SKM-1 treated with dmso at 0.1 percent for 144 hours (cell line): ENCODE measurements around the gene ZBTB49.

Experiments
- DNase-seq: peaks from one replicate; lab custom pipeline; 2025; ENCODE audit not compliant: unreplicated experiment; lab: John Stamatoyannopoulos, UW

ZBTB49 gene

DNA sequence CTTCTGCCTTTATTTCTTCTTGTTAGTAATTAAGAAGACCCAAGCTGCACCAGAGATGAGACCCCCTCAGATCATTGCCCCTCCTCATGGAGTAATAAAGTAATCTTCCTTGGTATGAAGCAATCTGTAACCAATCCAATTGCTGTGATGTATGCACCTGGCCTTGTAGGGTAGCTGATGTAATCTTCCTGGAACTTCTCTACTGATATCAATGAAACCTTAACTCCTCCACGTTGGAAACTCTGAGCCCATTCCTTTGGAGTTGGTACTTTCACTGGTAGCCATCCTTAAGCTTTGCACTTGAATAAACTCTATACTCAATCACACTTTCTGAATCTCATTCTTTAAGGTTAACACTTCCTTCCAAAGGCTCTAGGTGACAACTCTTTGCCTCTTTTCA, 65.3 kb downstream of the ZBTB49 start:
- DNase-seq = no peak

- DNase-seq = no peak
Measured at GRCh38 chr4:4356106-4357041, 66.3 kb downstream of the ZBTB49 start.

- no peak for DNase-seq
Measured at GRCh38 chr4:4358093-4358854, 68.2 kb downstream of the ZBTB49 start.

DNA sequence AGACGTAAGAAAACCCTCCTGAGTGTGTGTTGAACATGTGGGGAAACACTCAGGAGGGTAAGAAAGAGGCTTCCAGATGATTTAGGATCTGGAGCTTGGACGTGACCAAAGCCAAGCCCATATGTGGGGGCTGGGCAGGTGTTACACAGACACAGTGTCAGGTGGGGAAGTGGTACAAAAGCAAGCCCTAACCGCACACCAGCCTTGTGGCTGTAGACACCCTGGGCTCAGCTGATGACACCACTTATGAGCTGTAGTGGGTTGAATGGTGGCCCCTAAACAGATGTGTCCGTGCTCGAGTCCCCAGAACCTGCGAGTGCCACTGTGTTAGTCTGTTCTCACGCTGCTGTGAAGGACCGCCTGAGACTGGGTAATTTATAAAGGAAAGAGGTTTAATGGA, 71.8 kb downstream of the ZBTB49 start:
- DNase-seq = no peak

DNA sequence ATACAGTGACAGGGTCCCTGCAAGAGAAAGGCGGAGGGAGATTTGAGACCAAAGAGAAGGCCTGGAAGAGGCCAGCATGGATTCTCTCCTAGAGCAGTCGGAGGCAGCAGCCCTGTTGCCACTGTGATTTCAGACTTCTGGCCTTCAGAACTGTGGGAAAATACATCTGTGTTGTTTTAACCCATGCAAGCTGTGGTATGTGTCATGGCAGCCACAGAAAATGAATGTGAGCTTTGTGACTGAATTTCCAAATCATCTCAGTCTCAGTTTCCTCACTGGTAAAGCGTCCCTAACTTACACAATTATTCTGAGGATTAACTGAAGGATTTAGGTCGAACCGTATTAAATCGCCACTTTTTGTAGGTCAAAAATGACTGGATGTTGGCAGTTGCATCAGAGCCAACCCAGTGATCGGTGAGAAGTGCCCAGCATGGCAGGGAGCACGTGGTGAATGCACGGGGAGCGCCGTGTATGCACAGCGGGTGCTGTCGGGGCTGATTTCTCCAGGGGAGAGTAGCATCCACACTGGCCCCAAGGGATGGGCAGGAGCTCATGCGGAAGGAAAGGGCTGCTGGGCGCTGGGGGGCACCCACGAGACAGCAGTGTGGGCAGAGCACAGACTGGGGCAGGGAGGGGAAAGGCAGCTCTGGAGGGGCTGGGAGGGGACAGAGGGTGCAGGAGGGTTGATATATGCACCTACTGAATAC, 73.1 kb downstream of the ZBTB49 start:
- DNase-seq = no peak

GRCh38 chr4:4364061-4364460, 74.0 kb downstream of the ZBTB49 start:
- no peak for DNase-seq

- no peak for DNase-seq
Measured at GRCh38 chr4:4364486-4365208, 74.6 kb downstream of the ZBTB49 start.

GRCh38 chr4:4368809-4369580, 78.9 kb downstream of the ZBTB49 start:
- no peak for DNase-seq
